ENCODE results near the gene ZNF850. TPM values are rescaled to one million over a fixed set of nuclear protein-coding genes. Genes with fewer than 3 reads are reported as not detected.

ZNF850 gene
- polyA plus RNA-seq (2013, experiment 1 of 2): 0.97 TPM
- 0.86 TPM for polyA plus RNA-seq (2013, experiment 2 of 2)

GRCh38 chr19:36772311-36773222, at the start of gene ZNF850:
Gene ZNF850 (minus strand): TSS chr19:36772807. CDS start chr19:36762606, 10,201 bp downstream.
- Histone ChIP-seq H3K14ac (ENCODE audit: low read length in 2 of 2) (peak within 1 kb of the TSS in 1 of 2 experiments; percentile 87), H2BK12ac (ENCODE audit: low read length in 2 of 2) (peak within 1 kb of the TSS in 1 of 2 experiments; percentile 77), H3K27me3 (ENCODE audit: control insufficient read depth in 1 of 2, insufficient read depth in 1 of 2, low read length in 2 of 2) (no peaks in the 10 kb centered on the region), H3K9me3 (ENCODE audit: control insufficient read depth, low read length) (peaks cover 21% of the 10 kb centered on the region), H3K18ac (ENCODE audit: low read depth in 1 of 2, low read length in 2 of 2) (peak within 1 kb of the TSS in 1 of 2 experiments; percentile 86), H4K91ac (ENCODE audit: low read length) (no peak within 1 kb of the TSS), H4K8ac (ENCODE audit: low read length) (peak within 1 kb of the TSS; percentile 86), H3K79me1 (replicated peaks; ENCODE audit: low read length, poor library complexity, severe bottlenecking) (peaks cover 16% of the 10 kb centered on the region), H3K23ac (ENCODE audit: low read length in 2 of 2) (no peak within 1 kb of the TSS), H2BK15ac (ENCODE audit: low read depth, poor library complexity, severe bottlenecking) (peak within 1 kb of the TSS; percentile 6), H3K4me2 (ENCODE audit: low read length, poor library complexity, severe bottlenecking) (peak within 1 kb of the TSS; percentile 76), H2BK5ac (ENCODE audit: low read depth, low read length, poor library complexity, severe bottlenecking) (no peak within 1 kb of the TSS), H2AK5ac (ENCODE audit: low read length, severe bottlenecking) (no peak within 1 kb of the TSS), H3K4me1 (ENCODE audit: control insufficient read depth, insufficient read depth, low read depth, low read length) (peaks cover 4% of the 10 kb centered on the region), H3K4ac (ENCODE audit: low read depth in 1 of 2, low read length in 2 of 2) (peak within 1 kb of the TSS in 1 of 2 experiments; percentile 50), H3K27ac (ENCODE audit: low read length, poor library complexity, severe bottlenecking) (peak within 1 kb of the TSS; percentile 63), H2AFZ (ENCODE audit: low read depth, low read length) (peak within 1 kb of the TSS; percentile 100), H3K9ac (ENCODE audit: low read length) (peak within 1 kb of the TSS; percentile 85), H3K36me3 (ENCODE audit: control insufficient read depth in 1 of 2, insufficient read depth in 2 of 2, low read depth in 1 of 2, low read length in 2 of 2) (peaks cover 0 to 15% of the 10 kb centered on the region in 2 experiments), H2BK120ac (ENCODE audit: low read depth, low read length) (no peak within 1 kb of the TSS), H3K4me3 (ENCODE audit: insufficient read depth in 1 of 2, low read depth in 1 of 2, low read length in 2 of 2) (peak within 1 kb of the TSS; percentile 74 to 91)
- DNase-seq: peak; percentile 95
- WGBS: under 1% methylated on average over 54 of the region's 57 CpGs

- H2BK120ac ChIP-seq (ENCODE audit: low read depth, low read length): no peak overlapping the region
- peaks cover 15% of the 10 kb centered on the region for H3K79me1 ChIP-seq (replicated peaks; ENCODE audit: low read length, poor library complexity, severe bottlenecking)
- peaks cover 97% of the 10 kb centered on the region for H3K9me3 ChIP-seq (ENCODE audit: control insufficient read depth, low read length)
- no peak overlapping the region for H2AK5ac ChIP-seq (ENCODE audit: low read length, severe bottlenecking)
- no peak overlapping the region for H2BK5ac ChIP-seq (ENCODE audit: low read depth, low read length, poor library complexity, severe bottlenecking)
- DNase-seq: no peak
- H3K14ac ChIP-seq (ENCODE audit: low read length in 2 of 2): no peak overlapping the region
- WGBS: 98% methylated on average over 5 of the region's 5 CpGs
- no peak overlapping the region for H2BK12ac ChIP-seq (ENCODE audit: low read length in 2 of 2)
- H3K9ac ChIP-seq (ENCODE audit: low read length): no peak overlapping the region
- H2AFZ ChIP-seq (ENCODE audit: low read depth, low read length): no peak overlapping the region
- peak overlapping the region in 1 of 2 experiments; percentile 62 for H3K4me3 ChIP-seq (ENCODE audit: insufficient read depth in 1 of 2, low read depth in 1 of 2, low read length in 2 of 2)
- H3K36me3 ChIP-seq (ENCODE audit: control insufficient read depth in 1 of 2, insufficient read depth in 2 of 2, low read depth in 1 of 2, low read length in 2 of 2): peaks cover 37 to 89% of the 10 kb centered on the region in 2 experiments
- no peak overlapping the region for H4K8ac ChIP-seq (ENCODE audit: low read length)
- no peak overlapping the region for H3K18ac ChIP-seq (ENCODE audit: low read depth in 1 of 2, low read length in 2 of 2)
- no peak overlapping the region for H4K91ac ChIP-seq (ENCODE audit: low read length)
- H3K4ac ChIP-seq (ENCODE audit: low read depth in 1 of 2, low read length in 2 of 2): no peak overlapping the region
- no peaks in the 10 kb centered on the region for H3K4me1 ChIP-seq (ENCODE audit: control insufficient read depth, insufficient read depth, low read depth, low read length)
- H3K27ac ChIP-seq (ENCODE audit: low read length, poor library complexity, severe bottlenecking): no peak overlapping the region
- no peaks in the 10 kb centered on the region for H3K27me3 ChIP-seq (ENCODE audit: control insufficient read depth in 1 of 2, insufficient read depth in 1 of 2, low read length in 2 of 2)
- H3K23ac ChIP-seq (ENCODE audit: low read length in 2 of 2): no peak overlapping the region
- no peak overlapping the region for H2BK15ac ChIP-seq (ENCODE audit: low read depth, poor library complexity, severe bottlenecking)
- no peak overlapping the region for H3K4me2 ChIP-seq (ENCODE audit: low read length, poor library complexity, severe bottlenecking)
Observed at GRCh38 chr19:36821758-36822157, 49.2 kb upstream of the ZNF850 start.

GRCh38 chr19:36819130-36819630, 46.6 kb upstream of the ZNF850 start:
- 97% methylated on average over 5 of the region's 7 CpGs for WGBS
- Histone ChIP-seq H3K4ac (ENCODE audit: low read depth in 1 of 2, low read length in 2 of 2) (no peak overlapping the region), H3K4me3 (ENCODE audit: insufficient read depth in 1 of 2, low read depth in 1 of 2, low read length in 2 of 2) (peak overlapping the region in 1 of 2 experiments; percentile 65), H3K36me3 (ENCODE audit: control insufficient read depth in 1 of 2, insufficient read depth in 2 of 2, low read depth in 1 of 2, low read length in 2 of 2) (peaks cover 39 to 93% of the 10 kb centered on the region in 2 experiments), H3K79me1 (replicated peaks; ENCODE audit: low read length, poor library complexity, severe bottlenecking) (peaks cover 16% of the 10 kb centered on the region), H4K8ac (ENCODE audit: low read length) (no peak overlapping the region), H3K14ac (ENCODE audit: low read length in 2 of 2) (no peak overlapping the region), H3K9ac (ENCODE audit: low read length) (no peak overlapping the region), H3K27me3 (ENCODE audit: control insufficient read depth in 1 of 2, insufficient read depth in 1 of 2, low read length in 2 of 2) (no peaks in the 10 kb centered on the region), H3K18ac (ENCODE audit: low read depth in 1 of 2, low read length in 2 of 2) (no peak overlapping the region), H2BK12ac (ENCODE audit: low read length in 2 of 2) (no peak overlapping the region), H3K4me1 (ENCODE audit: control insufficient read depth, insufficient read depth, low read depth, low read length) (no peaks in the 10 kb centered on the region), H3K27ac (ENCODE audit: low read length, poor library complexity, severe bottlenecking) (no peak overlapping the region), H2AK5ac (ENCODE audit: low read length, severe bottlenecking) (no peak overlapping the region), H2BK15ac (ENCODE audit: low read depth, poor library complexity, severe bottlenecking) (no peak overlapping the region), H2AFZ (ENCODE audit: low read depth, low read length) (no peak overlapping the region), H3K9me3 (ENCODE audit: control insufficient read depth, low read length) (peaks cover 98% of the 10 kb centered on the region), H2BK5ac (ENCODE audit: low read depth, low read length, poor library complexity, severe bottlenecking) (no peak overlapping the region), H3K23ac (ENCODE audit: low read length in 2 of 2) (no peak overlapping the region), H4K91ac (ENCODE audit: low read length) (no peak overlapping the region), H2BK120ac (ENCODE audit: low read depth, low read length) (no peak overlapping the region), H3K4me2 (ENCODE audit: low read length, poor library complexity, severe bottlenecking) (no peak overlapping the region)
- peak; percentile 6 for DNase-seq

GRCh38 chr19:36807029-36807428, 34.4 kb upstream of the ZNF850 start:
- H3K4me1 ChIP-seq (ENCODE audit: control insufficient read depth, insufficient read depth, low read depth, low read length): no peaks in the 10 kb centered on the region
- H3K36me3 ChIP-seq (ENCODE audit: control insufficient read depth in 1 of 2, insufficient read depth in 2 of 2, low read depth in 1 of 2, low read length in 2 of 2): peaks cover 20 to 25% of the 10 kb centered on the region in 2 experiments
- no peak overlapping the region for H3K9ac ChIP-seq (ENCODE audit: low read length)
- no peak overlapping the region for H4K91ac ChIP-seq (ENCODE audit: low read length)
- no peak overlapping the region for H2BK120ac ChIP-seq (ENCODE audit: low read depth, low read length)
- H3K18ac ChIP-seq (ENCODE audit: low read depth in 1 of 2, low read length in 2 of 2): no peak overlapping the region
- H3K14ac ChIP-seq (ENCODE audit: low read length in 2 of 2): no peak overlapping the region
- H3K79me1 ChIP-seq (replicated peaks; ENCODE audit: low read length, poor library complexity, severe bottlenecking): peaks cover 16% of the 10 kb centered on the region
- H4K8ac ChIP-seq (ENCODE audit: low read length): no peak overlapping the region
- no peak for DNase-seq
- H3K27ac ChIP-seq (ENCODE audit: low read length, poor library complexity, severe bottlenecking): no peak overlapping the region
- no peak overlapping the region for H2AFZ ChIP-seq (ENCODE audit: low read depth, low read length)
- no peak overlapping the region for H2AK5ac ChIP-seq (ENCODE audit: low read length, severe bottlenecking)
- H3K9me3 ChIP-seq (ENCODE audit: control insufficient read depth, low read length): peaks cover 94% of the 10 kb centered on the region
- H3K4me2 ChIP-seq (ENCODE audit: low read length, poor library complexity, severe bottlenecking): no peak overlapping the region
- no peak overlapping the region for H2BK5ac ChIP-seq (ENCODE audit: low read depth, low read length, poor library complexity, severe bottlenecking)
- no peaks in the 10 kb centered on the region for H3K27me3 ChIP-seq (ENCODE audit: control insufficient read depth in 1 of 2, insufficient read depth in 1 of 2, low read length in 2 of 2)
- no peak overlapping the region for H2BK15ac ChIP-seq (ENCODE audit: low read depth, poor library complexity, severe bottlenecking)
- no peak overlapping the region for H2BK12ac ChIP-seq (ENCODE audit: low read length in 2 of 2)
- H3K4ac ChIP-seq (ENCODE audit: low read depth in 1 of 2, low read length in 2 of 2): no peak overlapping the region
- no peak overlapping the region for H3K23ac ChIP-seq (ENCODE audit: low read length in 2 of 2)
- no peak overlapping the region for H3K4me3 ChIP-seq (ENCODE audit: insufficient read depth in 1 of 2, low read depth in 1 of 2, low read length in 2 of 2)
